ENCODE measurements around the gene ASB3.

The ASB3 gene

GRCh38 chr2:53820048-53820447 is 33.3 kb upstream of the ASB3 start:
- no peak overlapping the region for H3K9ac ChIP-seq (ENCODE audit: low read length)
- no peaks in the 10 kb centered on the region for H3K9me3 ChIP-seq (replicated peaks; ENCODE audit: insufficient read depth, low read length)
- H3K79me2 ChIP-seq (ENCODE audit: low read length): no peaks in the 10 kb centered on the region
- H3F3A ChIP-seq (ENCODE audit: insufficient read depth, low read length): no peaks in the 10 kb centered on the region
- H3K27me3 ChIP-seq (replicated peaks; ENCODE audit: insufficient read depth, low read length): no peaks in the 10 kb centered on the region
- H3K4me2 ChIP-seq (ENCODE audit: low read depth, low read length): no peak overlapping the region
- no peaks in the 10 kb centered on the region for H3K4me1 ChIP-seq (ENCODE audit: low read length)
- H3K4me3 ChIP-seq (ENCODE audit: low read length): no peak overlapping the region
- H3K36me3 ChIP-seq (replicated peaks; ENCODE audit: insufficient read depth, low read length): no peaks in the 10 kb centered on the region
- no peaks in the 10 kb centered on the region for H4K20me1 ChIP-seq (ENCODE audit: insufficient read depth, low read length)
- no peaks in the 10 kb centered on the region for H3K9me2 ChIP-seq (replicated peaks; ENCODE audit: insufficient read depth, low read length)
- no peak overlapping the region for H2AFZ ChIP-seq (ENCODE audit: low read length)
- TF ChIP-seq EZH2phosphoT487 (IDR thresholded peaks at IDR 0.05; ENCODE audit: low read length): no peak
- no peak for TF ChIP-seq EZH2 (optimal IDR thresholded peaks at IDR 0.05; ENCODE audit: low read depth, low read length)
- TF ChIP-seq CTCF (IDR thresholded peaks at IDR 0.05; ENCODE audit: low read length): no peak
- no peak for DNase-seq
- no peak overlapping the region for H3K27ac ChIP-seq (ENCODE audit: low read length)

GRCh38 chr2:53819634-53820033 is 32.9 kb upstream of the ASB3 start:
- no peak overlapping the region for H2AFZ ChIP-seq (ENCODE audit: low read length)
- no peaks in the 10 kb centered on the region for H3K9me2 ChIP-seq (replicated peaks; ENCODE audit: insufficient read depth, low read length)
- H3K79me2 ChIP-seq (ENCODE audit: low read length): no peaks in the 10 kb centered on the region
- DNase-seq: no peak
- no peaks in the 10 kb centered on the region for H4K20me1 ChIP-seq (ENCODE audit: insufficient read depth, low read length)
- H3F3A ChIP-seq (ENCODE audit: insufficient read depth, low read length): no peaks in the 10 kb centered on the region
- H3K36me3 ChIP-seq (replicated peaks; ENCODE audit: insufficient read depth, low read length): no peaks in the 10 kb centered on the region
- no peak overlapping the region for H3K27ac ChIP-seq (ENCODE audit: low read length)
- H3K4me3 ChIP-seq (ENCODE audit: low read length): no peak overlapping the region
- no peaks in the 10 kb centered on the region for H3K27me3 ChIP-seq (replicated peaks; ENCODE audit: insufficient read depth, low read length)
- H3K4me1 ChIP-seq (ENCODE audit: low read length): no peaks in the 10 kb centered on the region
- no peaks in the 10 kb centered on the region for H3K9me3 ChIP-seq (replicated peaks; ENCODE audit: insufficient read depth, low read length)
- TF ChIP-seq CTCF (IDR thresholded peaks at IDR 0.05; ENCODE audit: low read length) (no peak), EZH2 (optimal IDR thresholded peaks at IDR 0.05; ENCODE audit: low read depth, low read length) (no peak), EZH2phosphoT487 (IDR thresholded peaks at IDR 0.05; ENCODE audit: low read length) (no peak)
- H3K9ac ChIP-seq (ENCODE audit: low read length): no peak overlapping the region
- H3K4me2 ChIP-seq (ENCODE audit: low read depth, low read length): no peak overlapping the region

- Histone ChIP-seq H3K4me3 (ENCODE audit: low read length) (no peak overlapping the region), H3K9me2 (replicated peaks; ENCODE audit: insufficient read depth, low read length) (no peaks in the 10 kb centered on the region), H3K79me2 (ENCODE audit: low read length) (no peaks in the 10 kb centered on the region), H2AFZ (ENCODE audit: low read length) (no peak overlapping the region), H3K27ac (ENCODE audit: low read length) (no peak overlapping the region), H3K9ac (ENCODE audit: low read length) (no peak overlapping the region), H4K20me1 (ENCODE audit: insufficient read depth, low read length) (no peaks in the 10 kb centered on the region), H3F3A (ENCODE audit: insufficient read depth, low read length) (no peaks in the 10 kb centered on the region), H3K27me3 (replicated peaks; ENCODE audit: insufficient read depth, low read length) (no peaks in the 10 kb centered on the region), H3K4me2 (ENCODE audit: low read depth, low read length) (no peak overlapping the region), H3K9me3 (replicated peaks; ENCODE audit: insufficient read depth, low read length) (no peaks in the 10 kb centered on the region), H3K36me3 (replicated peaks; ENCODE audit: insufficient read depth, low read length) (no peaks in the 10 kb centered on the region; the same call in 1 of the 2 replicates), H3K4me1 (ENCODE audit: low read length) (no peaks in the 10 kb centered on the region)
- DNase-seq: no peak
- no peak for TF ChIP-seq CTCF (IDR thresholded peaks at IDR 0.05; ENCODE audit: low read length)
- no peak for TF ChIP-seq EZH2phosphoT487 (IDR thresholded peaks at IDR 0.05; ENCODE audit: low read length)
- no peak for TF ChIP-seq EZH2 (optimal IDR thresholded peaks at IDR 0.05; ENCODE audit: low read depth, low read length)
These were observed 32.2 kb upstream of the ASB3 start for GRCh38 chr2:53818854-53819435.

Data from MM.1S (cell line).